GM12878 (cell line): ENCODE measurements around the gene OPN1LW. TPM values are rescaled to one million over a fixed set of nuclear protein-coding genes. Genes with fewer than 3 reads are reported as not detected.

Experiments used
- ATAC-seq: fragments of 200-7000 bp; cut with Tn5 transposase; 3 replicates; pipeline ENCODE4 v1.9.1; 2020; ENCODE audit warnings: mild to moderate bottlenecking, moderate library complexity
- BruUV-seq: library from RNA; stranded (reverse); fragments of 400-500 nt; replicated peaks from 2 replicates; lab custom pipeline; 2021; lab: Mats Ljungman, UMichigan
- CTCF ChIA-PET: fragments of 300-600 bp; sonication (Branson Sonifier 250); formaldehyde crosslinking; extraction: SDS; loops from one replicate; lab custom pipeline; 2021; ENCODE audit warnings: inconsistent platforms; lab: Yijun Ruan, JAX
- POLR2A ChIA-PET: fragments of 350-600 bp; formaldehyde crosslinking; extraction: SDS; loops from one replicate; lab custom pipeline; 2021; ENCODE audit warnings: inconsistent platforms; lab: Charles Lee
- RAD21 ChIA-PET: fragments of 300-600 bp; sonication (Branson Sonifier 250); formaldehyde crosslinking; loops from one replicate; lab custom pipeline; 2023; ENCODE audit warnings: antibody characterized with exemption; ENCODE audit not compliant: unreplicated experiment; lab: Charles Lee
- SMC1A ChIA-PET: fragments of 300-600 bp; sonication (Branson Sonifier 250); formaldehyde crosslinking; loops from one replicate; lab custom pipeline; 2023; ENCODE audit not compliant: unreplicated experiment, uncharacterized antibody; lab: Charles Lee
- DNase-seq: peaks from one replicate; pipeline ENCODE4 v3.0.0-alpha.2; 2011; ENCODE audit warnings: low read depth, low spot score
- FAIRE-seq: peaks from 3 replicates; lab custom pipeline; 2011; peaks lifted over from hg19 to GRCh38; lab: Jason Lieb, UNC
- H2AFZ ChIP-seq: 2 replicates; pipeline ENCODE4 v1.6.0; 2011; ENCODE audit warnings: low read depth, low read length, control low read depth; ENCODE audit not compliant: control insufficient read depth
- H3K27ac ChIP-seq: 2 replicates; pipeline ENCODE4 v1.5.1; 2011; ENCODE audit warnings: control low read depth; ENCODE audit not compliant: control insufficient read depth, insufficient read depth
- H3K27me3 ChIP-seq, 2 experiments: replicated peaks in 1 of 2; 2 replicates each; pipeline versions ENCODE4 v1.6.0 to v1.6.1; 2011; ENCODE audit warnings: low read length in 1 of 2; ENCODE audit not compliant: control insufficient read depth in 2 of 2, insufficient read depth in 2 of 2
- H3K36me3 ChIP-seq, 2 experiments: 2 replicates each; pipeline ENCODE4 v1.5.1; 2011; ENCODE audit warnings: low read length in 1 of 2; ENCODE audit not compliant: control insufficient read depth in 2 of 2, insufficient read depth in 2 of 2
- H3K4me1 ChIP-seq: 2 replicates; pipeline ENCODE4 v1.6.1; 2011; ENCODE audit warnings: mild to moderate bottlenecking, low read length, moderate library complexity, mixed read lengths; ENCODE audit not compliant: control insufficient read depth, insufficient read depth
- H3K4me2 ChIP-seq: 2 replicates; pipeline ENCODE4 v1.6.0; 2011; ENCODE audit warnings: control low read depth; ENCODE audit not compliant: control insufficient read depth, insufficient read depth
- H3K4me3 ChIP-seq: fragments of 200-600 bp; sonication (generic); 2 replicates; pipeline ENCODE4 v1.5.1; 2016
- H3K79me2 ChIP-seq: 2 replicates; pipeline ENCODE4 v1.6.0; 2011; ENCODE audit warnings: low read length; ENCODE audit not compliant: control insufficient read depth, insufficient read depth
- H3K9ac ChIP-seq: 2 replicates; pipeline ENCODE4 v1.8.0; 2011; ENCODE audit warnings: low read length, control low read depth, mixed read lengths; ENCODE audit not compliant: control insufficient read depth, insufficient read depth
- H3K9me3 ChIP-seq: replicated peaks from 3 replicates; pipeline ENCODE4 v1.5.1; 2011; ENCODE audit warnings: mild to moderate bottlenecking, low read length; ENCODE audit not compliant: control insufficient read depth, insufficient read depth
- H4K20me1 ChIP-seq: 2 replicates; pipeline ENCODE4 v1.6.0; 2011; ENCODE audit not compliant: control insufficient read depth, insufficient read depth
- HCFC1 ChIP-seq: fragments of 150-350 bp; IDR thresholded peaks from 2 replicates; pipeline ENCODE4 v1.6.1; 2014; ENCODE audit warnings: low read length
- IRF3 ChIP-seq: fragments of 450-650 bp; IDR thresholded peaks from 2 replicates; pipeline ENCODE4 v1.6.1; 2014; ENCODE audit warnings: mild to moderate bottlenecking
- IRF4 ChIP-seq: IDR thresholded peaks from 2 replicates; pipeline ENCODE4 v1.6.1; 2011; ENCODE audit warnings: low read depth, low read length
- KLF5 ChIP-seq: fragments of 450-650 bp; IDR thresholded peaks from 2 replicates; pipeline ENCODE4 v1.6.1; 2014; ENCODE audit warnings: mild to moderate bottlenecking; ENCODE audit not compliant: partially characterized antibody
- PAX8 ChIP-seq: fragments of 450-650 bp; IDR thresholded peaks from 2 replicates; pipeline ENCODE4 v1.6.1; 2017; ENCODE audit warnings: mild to moderate bottlenecking, moderate library complexity
- PBX3 ChIP-seq: IDR thresholded peaks from 2 replicates; pipeline ENCODE4 v1.6.1; 2011; ENCODE audit warnings: mild to moderate bottlenecking, low read depth, low read length, moderate library complexity; ENCODE audit not compliant: insufficient replicate concordance
- PKNOX1 ChIP-seq: fragments of 450-650 bp; IDR thresholded peaks from 2 replicates; pipeline ENCODE4 v1.6.1; 2016; ENCODE audit warnings: mild to moderate bottlenecking
- PRDM15 ChIP-seq: fragments of 450-650 bp; formaldehyde crosslinking; IDR thresholded peaks from 2 replicates; pipeline ENCODE4 v1.4.0; 2020; ENCODE audit warnings: mild to moderate bottlenecking, moderate library complexity
- SIN3A ChIP-seq: IDR thresholded peaks from 2 replicates; pipeline ENCODE4 v1.6.1; 2012; ENCODE audit warnings: low read depth, low read length, improper control_type of control experiment
- STAT3 ChIP-seq: IDR thresholded peaks from 2 replicates; pipeline ENCODE4 v1.6.1; 2011; ENCODE audit warnings: low read depth, low read length, improper control_type of control experiment
- WRNIP1 ChIP-seq: IDR thresholded peaks from 2 replicates; pipeline ENCODE4 v1.6.1; 2011; ENCODE audit warnings: low read depth, low read length, improper control_type of control experiment, borderline replicate concordance
- ZNF274 ChIP-seq: IDR thresholded peaks from one replicate; pipeline ENCODE4 v1.8.0; 2011; ENCODE audit not compliant: insufficient read length, insufficient read depth
- WGBS: methylation state at CpG from one replicate; pipeline ENCODE4 v1.1.6; 2016; ENCODE audit warnings: low lambda C conversion rate; ENCODE audit not compliant: insufficient replicate concordance, insufficient coverage; ENCODE audit errors: missing lambda C conversion rate; 5-methylcytosine and 5-hydroxymethylcytosine counted together
- in situ Hi-C: fragments of 300-500 bp; cut with MboI; formaldehyde crosslinking; loops from 9 replicates; pipeline ENCODE4 v1.14.3; 2018; ENCODE audit warnings: mixed read lengths
- intact Hi-C: fragments of 100-400 bp; cut with micrococcal nuclease; formaldehyde crosslinking; loops from one replicate; pipeline ENCODE4 v1.14.2; 2022; ENCODE audit not compliant: unreplicated experiment
- polyA plus RNA-seq, 11 experiments: library from polyadenylated mRNA; depleted of rRNA in 4 of 11; unstranded in 6 of 11; stranded (reverse) in 5 of 11; fragments of >200 nt; fragmentation: Nextera tagmentation in 4 of 11; fragmentation: Illumina TruSeq in 1 of 11; extraction: Ambion mirVana in 4 of 11; extraction: Trizol in 1 of 11; gene quantifications; 1 replicate in 1 of 11; 2 replicates in 10 of 11; pipeline versions ENCODE4 v1.2.1 to v1.2.3, GENCODE V29; 2011 to 2016; ENCODE audit warnings: inconsistent platforms in 2 of 11, missing spikeins in 2 of 11, low read depth in 1 of 11
- total RNA-seq, 4 experiments: library from RNA; depleted of rRNA in 3 of 4; stranded (reverse); fragments of >200 nt in 3 of 4; fragmentation: Illumina TruSeq in 1 of 4; extraction: Trizol in 1 of 4; gene quantifications; 2 replicates each; pipeline versions ENCODE4 v1.2.1 to v1.2.3, GENCODE V29; 2013 to 2021

OPN1LW gene
- total and polyA plus RNA-seq, 10 of the 15 experiments (the other 5 are each of a cell fraction or from before 2014, with no cell fraction given) = not detected

- no peak for TF ChIP-seq KLF5
Observed at GRCh38 chrX:154114652-154115051, 29.4 kb upstream of the OPN1LW start (continued).

- no peak for FAIRE-seq
- Histone ChIP-seq H3K4me3 (no peak overlapping the region), H2AFZ (no peak overlapping the region), H4K20me1 (no peaks in the 10 kb centered on the region), H3K27me3 (no peaks in the 10 kb centered on the region; a peak in 2 of 4 replicates), H3K4me1 (no peaks in the 10 kb centered on the region), H3K36me3 (no peaks in the 10 kb centered on the region), H3K9me3 (no peaks in the 10 kb centered on the region), H3K27ac (no peak overlapping the region), H3K79me2 (no peaks in the 10 kb centered on the region), H3K4me2 (no peak overlapping the region), H3K9ac (no peak overlapping the region)
- intact Hi-C loops = no loop called here
- POLR2A ChIA-PET = no interaction called here
- in situ Hi-C loops = no loop called here
- SMC1A ChIA-PET = no interaction called here
- RAD21 ChIA-PET = no interaction called here
- ATAC-seq = no peak
- CTCF ChIA-PET = interaction anchor here (0.6 kb wide), 1 partner anchor 9 kb away, joined by 3 read pairs; no protein-coding TSS in a partner anchor
- no peak for DNase-seq
- TF ChIP-seq WRNIP1 (no peak), ZNF274 (no peak), PBX3 (no peak), PAX8 (no peak), SIN3A (no peak), STAT3 (no peak), IRF3 (no peak), IRF4 (no peak), HCFC1 (no peak), PKNOX1 (no peak), PRDM15 (no peak)
- 61% methylated on average over 10 of the region's 10 CpGs for WGBS
- no TSS peak for BruUV-seq
Observed at GRCh38 chrX:154115071-154115470, 29.0 kb upstream of the OPN1LW start.
